Mucosa of descending colon (tissue), 3 donors: ENCODE data around the gene SHB. TPM values are rescaled to one million over a fixed set of nuclear protein-coding genes. Genes with fewer than 3 reads are reported as not detected.

Source experiments
- ATAC-seq: fragments of 200-7000 bp; cut with Tn5 transposase; one replicate; pipeline ENCODE4 v1.9.1; 2020; ENCODE audit warnings: mild to moderate bottlenecking, moderate library complexity
- DNase-seq, 3 donors: peaks; one replicate each; pipeline ENCODE4 v3.0.0-alpha.2; 2020
- H3K36me3 ChIP-seq: fragments of 200-600 bp; one replicate; pipeline ENCODE4 v1.8.0; 2021; ENCODE audit warnings: low read depth, mild to moderate bottlenecking
- H3K4me1 ChIP-seq: fragments of 200-600 bp; one replicate; pipeline ENCODE4 v1.8.0; 2021; ENCODE audit warnings: low read depth, mild to moderate bottlenecking
- H3K4me3 ChIP-seq: fragments of 200-600 bp; one replicate; pipeline ENCODE4 v1.8.0; 2021; ENCODE audit warnings: mild to moderate bottlenecking
- H3K9me3 ChIP-seq: fragments of 200-600 bp; one replicate; pipeline ENCODE4 v1.8.0; 2021; ENCODE audit warnings: mild to moderate bottlenecking
- intact Hi-C, 2 donors: fragments of 100-400 bp; cut with DNase I in 1 of 2; cut with micrococcal nuclease in 1 of 2; formaldehyde crosslinking; loops; one replicate each; pipeline versions ENCODE4 v1.11.0 to v1.11.1; 2022; cut with DNase I, micrococcal nuclease
- total RNA-seq, 3 donors: library from RNA; stranded (reverse); fragmentation: NEBNext Ultra II Directional in 2 of 3; extraction: Animal tissue kit (Norgen Biotek cat#: 25700) in 2 of 3; gene quantifications; one replicate each; pipeline versions ENCODE4 v1.2.1 to v1.2.4, GENCODE V29; 2021 to 2023
- TF ChIP-seq, protein P1 (sequence below): fragments of 200-600 bp; IDR thresholded peaks from one replicate; pipeline ENCODE4 v1.8.0; 2022; ENCODE audit warnings: antibody characterized with exemption, mild to moderate bottlenecking
- donor health status: DM: no; HTN: no; CAD: no; lungs with moderate emphysema.
- donor health status: DM: no; HTN: no; CAD: no.
- donor health status: DM: no; HTN: yes; CAD: no.

The SHB gene
- total RNA-seq, 3 donors from 2014 or later = 20.3 to 23.9 (median 20.6) TPM

DNA sequence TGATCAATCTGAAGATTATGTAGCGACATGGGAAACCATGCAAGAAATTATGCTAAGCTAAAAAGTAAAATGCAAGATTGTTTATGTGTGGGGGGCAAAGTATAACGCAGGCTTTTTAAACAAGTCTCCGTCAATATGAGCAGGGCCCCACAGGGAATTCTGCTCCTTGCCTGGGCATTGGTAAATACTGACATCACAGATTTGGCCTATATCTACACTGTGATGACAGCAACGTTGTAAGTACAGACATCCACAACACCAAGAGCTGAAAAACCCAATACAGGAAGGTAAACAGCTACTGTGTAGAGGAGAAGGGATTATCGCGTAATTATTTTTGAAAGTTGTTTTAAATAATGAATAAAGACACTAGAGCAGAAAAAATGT lies 90.6 kb downstream of the SHB start:
- intact Hi-C loops = no loop called here

DNA sequence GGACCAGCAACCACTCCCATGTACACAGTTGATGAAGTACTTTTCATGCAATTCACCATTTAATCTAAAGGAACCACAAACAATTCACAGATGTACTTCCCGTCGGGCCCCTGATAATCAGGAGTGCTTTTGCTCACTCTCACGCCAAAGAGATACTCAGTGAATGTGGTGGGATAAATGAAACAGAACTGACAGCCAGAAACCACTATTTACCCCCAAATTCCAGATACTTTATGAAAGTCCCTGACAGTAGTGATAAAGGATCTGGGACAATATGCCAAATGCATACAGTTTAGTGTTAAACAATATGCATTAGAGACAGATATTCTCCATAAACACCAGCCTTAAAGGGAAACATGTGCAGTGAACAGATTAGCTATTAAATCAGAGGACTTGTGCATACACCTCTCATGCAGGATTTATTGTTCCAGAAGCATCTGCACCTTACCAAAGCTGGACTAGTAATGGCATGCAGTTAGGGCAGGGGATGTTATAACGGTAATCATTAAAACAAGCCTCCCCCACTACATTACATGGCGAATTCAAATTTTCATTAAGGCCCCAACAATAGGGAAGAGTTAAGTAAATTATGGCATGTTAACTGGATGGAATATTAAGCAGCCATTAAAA lies 91.1 kb downstream of the SHB start:
- no peaks in the 10 kb centered on the region for H3K9me3 ChIP-seq
- ATAC-seq (no peak), DNase-seq (no peak)
- TF ChIP-seq, protein P1, sequence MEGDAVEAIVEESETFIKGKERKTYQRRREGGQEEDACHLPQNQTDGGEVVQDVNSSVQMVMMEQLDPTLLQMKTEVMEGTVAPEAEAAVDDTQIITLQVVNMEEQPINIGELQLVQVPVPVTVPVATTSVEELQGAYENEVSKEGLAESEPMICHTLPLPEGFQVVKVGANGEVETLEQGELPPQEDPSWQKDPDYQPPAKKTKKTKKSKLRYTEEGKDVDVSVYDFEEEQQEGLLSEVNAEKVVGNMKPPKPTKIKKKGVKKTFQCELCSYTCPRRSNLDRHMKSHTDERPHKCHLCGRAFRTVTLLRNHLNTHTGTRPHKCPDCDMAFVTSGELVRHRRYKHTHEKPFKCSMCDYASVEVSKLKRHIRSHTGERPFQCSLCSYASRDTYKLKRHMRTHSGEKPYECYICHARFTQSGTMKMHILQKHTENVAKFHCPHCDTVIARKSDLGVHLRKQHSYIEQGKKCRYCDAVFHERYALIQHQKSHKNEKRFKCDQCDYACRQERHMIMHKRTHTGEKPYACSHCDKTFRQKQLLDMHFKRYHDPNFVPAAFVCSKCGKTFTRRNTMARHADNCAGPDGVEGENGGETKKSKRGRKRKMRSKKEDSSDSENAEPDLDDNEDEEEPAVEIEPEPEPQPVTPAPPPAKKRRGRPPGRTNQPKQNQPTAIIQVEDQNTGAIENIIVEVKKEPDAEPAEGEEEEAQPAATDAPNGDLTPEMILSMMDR = no peak
- intact Hi-C loops = no loop called here
- H3K4me3 ChIP-seq = no peak overlapping the region
- no peaks in the 10 kb centered on the region for H3K36me3 ChIP-seq
- no peaks in the 10 kb centered on the region for H3K4me1 ChIP-seq

More for the DNA sequence above, 90.6 kb downstream of the SHB start:
- ATAC-seq = no peak
- Histone ChIP-seq H3K9me3 (no peaks in the 10 kb centered on the region), H3K36me3 (no peaks in the 10 kb centered on the region), H3K4me1 (no peaks in the 10 kb centered on the region), H3K4me3 (no peak overlapping the region)
- no peak for DNase-seq
- TF ChIP-seq, protein P1 = no peak

DNA sequence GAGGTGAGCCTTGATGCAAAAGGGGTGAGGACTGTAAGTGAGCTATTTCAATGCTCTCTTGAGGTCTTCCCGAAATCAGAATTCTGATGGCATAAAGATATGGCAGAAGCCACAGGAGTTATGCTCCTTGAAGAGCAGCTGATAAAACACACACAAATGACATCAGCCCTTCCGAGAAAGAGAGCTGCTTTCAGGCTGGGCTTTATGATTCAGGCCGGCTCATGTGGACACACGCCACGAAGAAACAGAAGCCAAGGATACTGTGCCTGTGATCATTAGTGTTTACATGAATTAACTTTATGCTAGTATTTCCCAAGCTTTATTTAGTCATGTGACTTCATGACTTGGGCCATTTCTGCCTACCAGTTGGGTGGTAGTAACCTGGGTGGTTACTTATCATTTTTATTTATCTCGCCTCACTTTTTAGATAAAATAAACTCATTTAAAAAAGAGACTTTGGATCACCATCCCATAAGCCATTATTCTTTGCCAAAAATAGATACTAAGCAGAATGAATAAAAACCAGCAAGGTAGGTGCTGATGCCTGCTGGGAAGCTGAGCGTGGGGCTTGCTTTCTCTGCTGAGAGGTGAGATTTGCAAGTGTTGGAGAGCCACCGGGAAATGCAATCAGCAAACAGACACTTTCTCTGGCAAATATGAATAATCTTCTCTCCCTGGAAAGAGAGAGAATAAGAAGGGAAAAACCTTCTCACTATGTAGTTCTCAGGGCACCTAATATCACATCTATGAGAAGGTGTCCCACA lies 92.1 kb downstream of the SHB start:
- Histone ChIP-seq H3K4me3 (no peak overlapping the region), H3K4me1 (no peaks in the 10 kb centered on the region), H3K9me3 (no peaks in the 10 kb centered on the region), H3K36me3 (no peaks in the 10 kb centered on the region)
- intact Hi-C loops = no loop called here
- TF ChIP-seq, protein P1 = no peak
- DNase-seq (peak in 1 of 3 donors; percentile 26), ATAC-seq (peak; percentile 74)

DNA sequence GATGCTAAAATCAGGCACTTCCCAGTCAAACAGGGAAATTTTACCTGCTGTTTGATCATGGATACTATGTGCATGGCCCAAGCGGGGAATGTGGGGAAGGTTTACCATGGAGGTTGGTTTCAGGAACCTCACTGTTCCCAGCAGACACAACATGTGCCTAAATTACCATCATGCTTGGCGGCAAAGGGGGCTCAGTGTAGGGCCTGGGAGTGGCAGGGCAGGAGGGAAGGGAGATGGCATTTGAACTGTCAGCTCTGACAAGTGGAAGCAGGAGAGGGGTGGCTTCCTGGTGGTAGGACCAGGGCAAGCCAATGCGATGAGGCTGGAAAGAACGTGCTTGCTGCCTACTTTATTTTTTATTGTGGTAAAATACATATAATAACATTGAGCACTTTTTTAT lies 93.4 kb downstream of the SHB start:
- no peak overlapping the region for H3K4me3 ChIP-seq
- TF ChIP-seq, protein P1 = no peak
- ATAC-seq (no peak), DNase-seq (peak in 1 of 3 donors; percentile 3)
- H3K36me3 ChIP-seq = no peaks in the 10 kb centered on the region
- H3K4me1 ChIP-seq = no peaks in the 10 kb centered on the region
- intact Hi-C loops = no loop called here
- no peaks in the 10 kb centered on the region for H3K9me3 ChIP-seq

DNA sequence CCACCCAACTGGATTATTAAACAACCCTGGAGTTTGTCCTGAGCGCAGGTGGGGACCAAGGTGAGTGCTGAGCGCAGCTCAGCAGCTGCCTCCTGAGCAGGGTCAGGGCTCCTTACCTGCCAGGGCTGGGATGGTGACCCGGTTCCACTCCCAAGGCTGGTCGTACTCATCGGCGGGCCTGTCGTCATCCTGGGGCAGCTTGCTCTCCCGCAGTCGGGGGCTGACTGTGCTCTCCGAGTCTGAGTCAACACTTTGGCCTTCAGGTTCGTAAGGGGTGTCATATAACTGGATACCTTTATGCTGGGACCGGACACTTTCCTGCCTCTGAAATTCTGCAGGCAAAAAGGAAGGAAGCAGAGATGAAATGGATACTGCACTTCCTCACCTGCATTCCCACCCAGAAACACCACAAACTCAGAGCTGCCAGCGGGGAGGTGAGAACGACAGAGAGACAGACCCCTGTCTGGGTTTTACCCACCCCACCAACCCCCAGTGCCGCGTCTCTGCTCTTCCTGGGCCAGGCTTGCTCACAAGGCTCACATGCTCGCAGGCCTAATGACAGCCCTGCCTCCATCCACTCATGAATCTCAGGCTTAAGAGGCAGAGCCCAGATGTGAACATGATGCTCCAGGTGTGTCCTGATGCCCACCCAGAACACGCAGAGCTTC lies 94.4 kb downstream of the SHB start:
- ATAC-seq (no peak), DNase-seq (peak in 1 of 3 donors; percentile 19)
- intact Hi-C loops = no loop called here
- Histone ChIP-seq H3K36me3 (no peaks in the 10 kb centered on the region), H3K4me3 (no peak overlapping the region), H3K9me3 (no peaks in the 10 kb centered on the region), H3K4me1 (peaks cover 5% of the 10 kb centered on the region)
- TF ChIP-seq, protein P1 = no peak
